Activated CD4-positive, CD25-positive, alpha-beta regulatory T cell treated with anti-CD3 and anti-CD28 coated beads, Interleukin-2, amount 50 U/mL, for 24 hours (primary cell): ENCODE measurements around the gene LFNG.

Experiments used
- ATAC-seq, 2 donors: fragments of 150-1000 bp; cut with Tn5 transposase; one replicate each; pipeline ENCODE4 v1.10.0; 2021; ENCODE audit warnings: mild to moderate bottlenecking in 1 of 2, moderate library complexity in 1 of 2

Gene LFNG

DNA sequence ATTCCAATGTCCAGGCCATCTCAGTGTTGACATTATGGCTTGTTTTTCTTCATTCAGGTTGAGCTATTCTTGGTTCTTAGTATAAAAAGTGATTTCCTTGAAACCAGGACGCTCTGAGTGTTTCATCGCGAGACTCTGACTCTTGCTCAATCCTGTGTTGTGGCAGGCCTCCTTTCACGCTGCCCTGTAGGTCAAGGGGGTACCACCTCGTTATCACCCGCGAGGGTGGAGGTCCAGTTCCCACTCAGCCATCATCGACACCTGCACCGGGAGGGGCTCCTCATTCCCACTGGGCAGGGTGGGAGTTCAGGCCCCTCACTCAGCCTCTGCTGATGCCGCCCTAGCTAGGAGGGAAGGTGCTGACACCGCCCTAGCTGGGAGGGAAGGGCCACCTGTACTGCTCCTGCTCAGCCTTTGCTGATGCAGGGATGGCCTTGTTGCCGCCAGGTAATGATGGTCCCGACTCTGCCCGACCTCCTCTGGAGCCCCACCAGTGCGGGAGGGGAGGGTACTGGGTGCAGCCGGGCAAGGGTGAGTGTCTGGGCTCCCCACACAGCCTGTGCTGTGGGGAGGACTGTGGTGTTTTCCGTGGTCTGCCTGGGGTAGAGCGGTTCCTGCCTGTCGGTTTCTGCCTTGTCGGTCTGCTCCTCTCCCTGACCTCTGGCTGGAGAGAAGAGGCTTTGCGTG, 55.6 kb downstream of the LFNG start:
- no peak for ATAC-seq

DNA sequence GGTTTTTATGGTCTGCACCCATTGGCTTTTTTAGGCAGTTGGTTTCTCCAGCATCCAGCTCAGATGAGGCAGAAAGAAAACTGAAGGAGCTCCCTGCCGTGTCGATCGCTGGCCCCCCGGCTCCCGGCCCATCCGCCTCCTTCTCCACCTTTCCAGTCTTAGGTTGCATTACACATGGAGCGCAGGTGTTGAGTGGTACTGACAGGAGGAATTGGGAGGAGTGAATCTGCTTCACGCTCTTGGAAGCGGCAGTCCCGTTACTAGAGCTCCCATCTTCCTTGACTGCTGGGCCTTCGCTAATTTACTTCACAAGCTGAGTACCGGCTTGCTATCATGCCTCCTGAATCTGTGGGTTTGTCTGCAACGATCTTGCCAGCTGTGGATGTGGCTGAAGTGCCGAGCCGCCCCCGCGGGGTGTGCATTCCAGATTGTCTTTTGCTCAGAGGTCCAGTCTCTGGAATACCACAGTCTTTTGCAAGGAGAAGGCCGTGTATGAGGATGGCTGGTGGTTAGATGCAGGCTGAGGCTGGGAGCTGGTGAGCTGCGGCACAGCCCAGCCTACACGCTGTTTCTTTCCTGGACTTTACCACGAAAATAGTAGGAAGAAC, 56.3 kb downstream of the LFNG start:
- no peak for ATAC-seq

DNA sequence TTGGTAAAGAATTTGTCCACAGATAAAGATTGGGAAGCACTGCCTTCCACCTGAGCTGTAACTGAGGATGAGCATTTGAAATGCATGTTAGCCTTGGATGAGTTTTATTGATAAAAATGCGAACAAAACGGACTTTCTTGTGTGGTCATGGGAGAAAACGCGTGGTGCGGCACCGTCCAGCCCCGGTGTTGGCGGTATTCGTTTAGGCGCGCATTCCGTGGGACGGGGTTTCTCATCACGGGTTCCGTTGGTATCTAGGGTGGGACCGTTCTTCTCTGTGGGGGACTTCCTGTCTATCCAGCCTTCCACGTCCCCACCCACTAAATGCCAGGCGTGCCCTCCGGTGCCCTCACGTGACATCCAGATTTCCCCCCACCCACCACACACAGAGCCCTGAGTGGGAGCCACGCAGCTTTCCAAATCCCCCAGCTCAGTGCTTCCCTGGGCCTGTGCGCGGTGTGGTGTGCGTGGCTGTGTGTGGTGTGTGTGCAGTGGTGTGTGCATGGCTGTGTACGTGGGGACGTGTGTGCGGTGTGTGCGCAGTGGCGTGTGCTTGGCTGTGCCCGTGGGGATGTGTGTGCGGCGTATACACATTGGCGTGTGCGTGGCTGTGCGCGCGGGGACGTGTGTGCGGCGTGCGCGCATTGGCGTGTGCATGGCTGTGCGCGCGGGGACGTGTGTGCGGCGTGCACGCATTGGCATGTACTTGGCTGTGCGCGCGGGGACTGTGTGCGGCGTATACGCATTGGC, 57.3 kb downstream of the LFNG start:
- no peak for ATAC-seq
